Measurements from ENCODE around the gene PDE4B.

The PDE4B gene

DNA sequence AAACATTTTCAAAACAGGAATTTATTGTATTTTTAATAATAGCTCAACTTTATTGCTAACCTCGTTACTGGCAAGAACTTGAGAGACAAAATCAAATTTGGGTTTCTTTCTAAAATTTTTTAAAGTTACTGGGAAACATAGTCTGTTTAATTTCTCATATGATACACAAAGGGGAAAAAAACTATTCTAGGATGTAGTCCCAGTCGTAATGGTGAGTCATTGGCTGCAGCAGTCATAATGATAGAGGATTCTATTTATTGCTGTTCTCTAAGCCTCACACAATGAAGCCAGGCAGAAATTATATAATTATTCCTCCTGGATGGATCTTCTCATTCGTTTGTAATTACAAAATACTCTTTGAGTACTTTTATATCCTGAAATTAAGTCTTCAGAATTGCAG lies 414.8 kb downstream of the PDE4B start:
- peak; percentile 54 for DNase-seq

DNA sequence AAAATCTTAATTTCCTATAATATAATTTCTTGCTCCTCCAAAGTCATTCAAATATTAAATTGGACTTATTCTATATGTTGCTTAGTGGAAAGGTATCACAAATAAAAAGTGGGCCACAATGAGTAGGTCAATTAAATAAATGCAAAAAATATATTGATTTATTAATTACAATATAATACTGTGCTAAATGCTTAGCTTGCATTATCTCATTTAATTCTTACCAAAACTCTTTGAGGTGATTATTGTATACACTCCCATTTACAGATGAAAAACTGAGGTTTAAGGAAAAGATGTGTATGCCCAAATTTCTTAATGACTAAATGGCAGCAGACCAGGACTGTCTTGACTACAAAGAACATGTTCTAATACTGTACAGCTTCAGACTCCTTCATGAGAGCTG lies 415.9 kb downstream of the PDE4B start:
- DNase-seq: no peak

DNA sequence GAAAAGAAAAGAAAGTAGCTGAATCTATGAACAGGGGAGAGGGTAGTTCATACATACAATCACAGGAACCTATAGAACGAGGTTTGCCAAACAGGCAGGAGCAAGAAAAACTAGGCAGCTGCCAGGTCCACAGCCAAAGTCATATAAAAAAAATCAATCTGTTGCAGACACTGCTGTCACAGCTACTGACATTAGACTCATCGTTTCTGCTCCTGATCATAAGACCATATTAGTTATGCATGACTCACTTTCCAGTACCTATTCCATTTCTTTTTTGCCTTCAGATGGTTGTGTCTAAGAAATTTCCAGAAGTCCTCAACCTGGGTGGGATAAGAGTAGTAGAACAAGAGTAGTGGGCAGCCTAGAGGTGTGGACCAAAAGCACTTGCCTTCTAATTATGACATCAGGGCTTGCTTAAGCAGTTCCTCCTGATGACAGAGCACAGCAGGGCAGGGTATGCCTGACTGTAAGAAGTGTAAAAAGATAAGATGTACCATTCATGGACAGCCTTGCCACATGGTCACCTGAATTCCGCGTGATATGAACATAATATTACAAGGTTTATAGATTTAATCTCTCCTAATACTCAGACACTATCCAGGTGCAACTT lies 418.0 kb downstream of the PDE4B start:
- DNase-seq: no peak

DNA sequence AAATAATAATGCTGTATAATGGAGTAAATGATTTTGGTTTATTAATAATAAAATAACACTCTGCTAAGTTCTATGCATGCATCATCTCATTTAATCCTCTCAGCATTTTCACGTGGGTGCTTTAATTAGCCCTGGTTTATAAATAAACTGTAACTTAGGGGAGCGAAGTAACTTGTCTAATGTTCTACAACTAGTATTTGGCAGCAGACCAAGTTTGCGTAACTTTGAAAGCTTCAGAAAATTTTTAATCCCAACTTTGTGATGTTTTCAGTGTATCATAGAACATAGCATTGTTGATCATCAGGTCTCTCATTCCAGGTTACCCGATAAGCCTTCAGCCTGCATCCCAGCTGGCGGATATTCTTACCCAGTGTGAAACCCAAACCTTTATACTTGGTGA lies 418.8 kb downstream of the PDE4B start:
- DNase-seq: no peak

DNA sequence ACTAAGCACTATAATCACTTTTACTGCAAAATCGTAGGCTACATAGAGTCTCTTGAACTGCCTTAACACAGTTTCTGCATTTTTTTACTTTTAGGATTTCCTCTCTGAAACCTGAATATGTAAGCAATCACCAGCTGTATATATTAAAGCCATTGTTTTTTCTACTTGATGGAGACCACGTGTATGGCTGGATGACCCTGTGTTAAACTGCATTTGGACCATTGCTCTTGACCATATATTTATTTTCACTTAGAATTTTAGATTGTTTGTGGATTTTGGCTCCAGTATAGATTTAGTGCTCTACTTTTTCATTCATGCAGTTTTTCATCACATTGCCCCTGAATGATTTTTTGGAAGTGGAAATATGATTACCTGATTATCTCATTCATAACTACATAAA lies 420.8 kb downstream of the PDE4B start:
- no peak for DNase-seq

DNA sequence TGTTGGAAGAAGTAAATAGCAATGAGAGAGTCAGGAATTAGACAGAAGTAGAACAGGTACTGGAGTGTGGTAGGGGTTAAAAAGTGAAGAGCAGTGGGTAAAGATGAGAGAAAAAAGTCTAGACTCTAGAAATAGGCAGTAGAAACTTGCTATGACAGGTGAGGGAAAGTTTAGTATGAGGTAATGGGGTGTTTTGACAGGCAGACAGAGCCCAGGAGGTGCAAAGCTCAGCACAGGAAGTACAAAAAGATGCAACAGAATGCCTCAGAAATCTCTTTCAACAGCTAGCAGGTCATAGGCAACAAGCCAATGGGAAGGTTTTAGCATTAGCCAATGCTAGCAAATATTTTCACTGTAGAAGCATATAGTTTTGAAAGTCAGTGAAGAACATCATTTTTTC lies 422.2 kb downstream of the PDE4B start:
- DNase-seq: no peak

DNA sequence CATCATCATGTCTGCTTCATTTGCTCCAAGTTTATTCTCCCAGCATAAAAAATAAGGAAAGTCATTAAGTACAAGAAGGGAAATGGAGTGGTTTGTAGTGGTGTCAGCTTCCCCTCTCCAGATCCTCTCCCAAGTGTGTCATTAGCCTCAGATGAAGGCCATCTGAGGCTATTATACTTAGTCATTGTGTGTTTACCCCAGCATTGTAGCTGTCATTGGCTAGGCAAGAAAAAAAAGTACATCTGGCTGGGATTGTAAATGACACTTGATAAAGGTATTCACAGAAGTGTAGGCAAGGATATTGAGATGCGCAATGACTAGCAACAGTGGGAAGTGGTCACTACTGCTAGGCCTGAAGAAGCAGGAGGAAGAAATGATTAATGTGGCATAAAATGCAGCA lies 424.3 kb downstream of the PDE4B start:
- DNase-seq: peak; percentile 87

DNA sequence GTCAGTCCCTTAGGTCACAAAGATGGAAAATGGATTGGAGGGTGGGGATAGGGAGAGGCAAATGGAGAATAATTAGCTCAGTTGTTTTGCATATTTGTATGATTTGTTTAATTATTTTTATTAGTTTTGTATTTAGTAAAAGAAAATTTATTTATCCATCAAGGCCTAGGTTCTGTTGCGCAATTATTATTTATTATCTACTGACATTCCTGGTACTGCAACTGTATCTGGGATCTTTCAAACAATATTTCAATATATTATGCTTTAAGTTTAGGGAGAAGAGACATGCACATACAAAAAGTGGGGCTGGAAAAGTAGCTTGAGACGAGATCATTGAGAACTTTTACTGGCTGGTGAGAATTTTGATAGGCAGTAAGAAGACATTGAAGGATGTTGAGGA lies 424.9 kb downstream of the PDE4B start:
- no peak for DNase-seq

DNA sequence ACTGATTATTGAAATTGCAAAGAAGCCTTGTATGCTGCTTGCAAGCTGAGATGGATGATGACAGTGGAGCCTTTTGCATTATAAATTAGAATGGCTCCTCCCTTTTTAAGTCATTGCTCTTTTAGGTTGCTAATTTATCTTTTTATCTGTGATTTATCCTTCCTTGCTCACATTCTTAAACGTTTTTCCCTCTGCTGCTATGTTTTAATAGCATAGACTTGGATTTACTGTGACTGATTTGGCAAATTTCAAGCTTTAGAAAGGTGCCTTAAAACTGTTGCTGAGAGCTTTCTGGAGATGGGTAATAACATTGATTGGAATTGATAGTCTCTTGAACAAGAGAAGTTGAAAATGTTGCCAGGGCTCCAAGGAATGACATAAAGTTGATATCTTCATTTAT lies 427.8 kb downstream of the PDE4B start:
- DNase-seq: no peak

DNA sequence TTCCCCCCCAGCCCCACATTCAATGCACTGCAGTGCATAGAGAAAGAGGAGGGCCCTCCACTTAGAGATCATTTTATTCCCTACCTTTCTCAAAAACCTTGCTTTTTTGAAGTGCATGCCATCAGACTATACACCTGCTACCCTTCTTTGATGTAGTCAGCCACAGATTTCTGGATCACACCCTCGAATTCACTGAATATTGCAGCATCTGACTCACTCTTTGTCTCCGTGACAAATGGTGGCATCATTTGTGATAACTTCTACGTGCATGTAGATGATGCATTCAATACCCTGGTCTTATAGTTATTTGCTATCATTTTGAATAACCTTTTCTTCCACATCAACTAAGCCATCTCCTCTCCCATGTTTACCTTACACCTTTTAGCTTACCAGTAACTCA lies 431.0 kb downstream of the PDE4B start:
- no peak for DNase-seq

DNA sequence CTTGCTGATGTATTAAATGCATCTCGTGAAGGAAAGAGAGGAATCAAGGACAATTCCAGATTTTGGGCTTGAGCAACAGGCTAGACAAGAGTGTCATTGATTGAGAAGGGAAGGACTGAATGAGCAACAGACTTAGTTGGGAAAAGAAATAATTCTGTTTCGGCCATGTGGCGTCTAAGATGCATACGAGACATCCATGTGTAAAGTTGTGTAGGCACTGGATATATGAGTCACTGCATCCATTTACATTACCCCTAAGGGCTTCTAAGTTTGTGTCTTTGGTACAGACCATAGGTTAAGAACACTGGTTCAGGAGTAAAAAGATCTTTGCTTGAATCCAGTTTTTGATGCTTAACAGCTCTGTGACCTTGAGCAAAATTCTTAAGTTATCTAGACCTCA lies 434.3 kb downstream of the PDE4B start:
- no peak for DNase-seq

DNA sequence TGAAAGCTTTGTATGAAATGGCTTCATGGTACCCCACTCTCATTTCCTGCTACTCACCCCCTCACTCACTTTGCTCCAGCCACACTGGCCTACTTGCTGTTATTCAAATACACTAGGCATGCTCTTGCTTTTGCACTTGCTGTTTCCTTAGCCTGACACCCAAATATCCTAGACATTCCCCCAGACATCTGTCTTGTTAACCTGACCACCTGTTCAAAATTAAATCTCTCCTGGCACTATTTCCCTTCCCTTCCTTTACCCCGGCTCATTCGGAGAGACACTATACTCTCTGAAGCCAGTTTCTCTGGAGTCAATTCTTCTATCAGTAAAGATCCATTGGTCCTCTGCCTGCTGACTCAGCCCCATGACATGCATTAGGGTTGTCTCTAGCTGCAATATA lies 435.3 kb downstream of the PDE4B start:
- DNase-seq: no peak

DNA sequence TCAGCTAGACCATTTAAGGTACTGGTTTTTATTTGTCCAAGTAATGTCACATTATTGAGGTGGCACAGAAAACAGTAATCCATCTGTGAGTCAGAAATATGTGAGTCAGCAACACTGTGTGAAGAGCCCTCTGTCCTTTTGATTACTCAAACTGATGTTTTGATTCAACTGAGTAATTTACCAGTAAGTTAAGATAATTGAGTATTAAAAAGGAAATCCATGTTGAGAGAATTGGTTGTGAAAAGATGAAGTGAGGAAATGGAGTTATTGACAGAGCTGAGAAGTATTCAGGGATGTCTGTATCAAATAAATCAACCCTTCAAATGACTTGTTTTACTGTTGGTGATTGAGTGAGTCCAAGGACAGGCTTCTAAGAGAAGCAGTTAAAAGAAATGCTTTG lies 438.5 kb downstream of the PDE4B start:
- DNase-seq: peak; percentile 60

DNA sequence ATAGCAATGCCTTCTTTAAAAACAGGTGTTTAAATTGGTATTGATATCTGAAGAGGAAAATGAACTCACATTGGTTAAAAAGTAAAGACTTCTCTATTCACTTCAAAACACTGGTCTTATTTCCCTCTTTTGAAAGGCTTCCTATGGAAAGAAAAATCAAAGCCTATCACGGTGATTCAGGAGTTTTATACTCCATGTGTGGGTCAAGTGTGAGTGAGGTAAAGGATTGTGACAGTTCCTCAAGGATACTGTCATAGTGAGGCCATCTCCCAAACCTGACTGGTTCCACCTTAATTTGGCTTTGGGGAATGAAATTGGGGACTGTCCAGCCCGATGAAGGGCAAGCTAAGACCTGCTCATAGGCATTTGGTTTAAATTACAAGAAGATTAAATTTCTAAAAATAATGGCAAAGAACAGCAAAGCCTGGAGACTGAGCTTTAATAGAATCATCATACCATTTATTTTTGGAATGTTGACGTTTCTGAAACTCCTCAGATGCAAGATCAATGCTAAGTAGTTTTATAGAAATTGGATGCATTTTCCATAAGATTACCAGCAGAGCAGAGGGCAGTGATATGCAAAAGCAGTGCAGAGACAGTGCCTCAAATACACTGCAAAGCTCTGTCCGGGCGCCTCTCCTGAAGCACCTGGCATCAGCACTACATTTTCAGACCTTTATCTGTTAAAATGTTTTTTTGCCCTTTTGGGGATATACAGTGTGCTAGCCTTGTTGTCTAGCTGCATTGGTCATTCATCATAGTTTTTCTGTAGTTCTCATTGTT lies 439.2 kb downstream of the PDE4B start:
- no peak for DNase-seq

DNA sequence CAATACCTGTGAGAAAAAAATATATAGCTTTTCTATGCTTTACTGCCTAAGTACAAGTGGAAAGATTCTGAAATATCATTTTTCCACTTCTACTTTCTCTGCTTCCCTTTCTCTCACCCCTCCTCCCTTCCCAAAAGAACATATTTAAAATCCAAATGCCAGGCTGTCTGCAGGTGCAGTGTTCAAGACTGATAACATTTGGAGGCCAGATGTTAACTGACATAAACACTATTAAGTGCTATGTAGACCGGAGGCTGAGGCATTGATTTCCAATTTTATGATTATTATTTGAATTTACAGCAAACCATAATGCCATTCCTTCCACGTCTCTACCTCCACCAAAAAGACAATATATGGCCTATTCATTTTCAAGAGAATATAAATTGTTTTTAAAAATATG lies 444.3 kb downstream of the PDE4B start:
- DNase-seq: no peak

DNA sequence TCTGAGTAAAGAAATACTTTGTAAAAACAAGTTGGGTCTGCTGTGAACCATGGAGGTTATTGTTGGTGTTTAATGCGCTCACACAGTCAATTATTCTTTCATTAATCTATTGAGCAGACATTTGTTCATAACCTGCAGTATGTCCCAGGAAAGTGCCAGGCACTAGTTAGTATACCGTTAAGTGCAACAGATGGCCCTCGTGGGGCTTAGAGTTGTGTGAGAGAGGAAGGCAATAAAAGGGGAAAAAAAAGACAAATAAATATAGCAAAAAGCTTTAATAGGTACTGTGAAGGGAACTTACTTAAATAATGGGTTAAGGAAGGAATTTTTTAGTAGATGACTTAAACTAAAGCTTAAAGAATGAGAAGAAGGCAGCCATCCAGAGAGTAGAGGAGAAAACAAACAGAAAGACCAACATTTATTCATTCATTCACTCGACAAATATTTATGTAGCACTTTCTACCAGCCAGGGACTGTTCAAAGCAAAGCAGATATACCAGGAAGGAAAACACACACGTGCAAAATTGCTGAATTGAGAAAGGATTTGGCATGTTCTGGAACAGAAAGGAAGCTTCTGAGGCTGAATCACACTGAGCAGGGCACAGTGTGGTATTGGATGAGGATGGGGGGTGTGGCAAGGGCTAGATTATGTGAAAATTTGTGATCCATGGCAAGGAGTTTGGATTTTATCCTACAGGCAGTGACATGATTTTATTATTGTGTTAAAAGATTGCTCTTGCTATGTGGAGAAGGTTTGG lies 445.2 kb downstream of the PDE4B start:
- DNase-seq: no peak

DNA sequence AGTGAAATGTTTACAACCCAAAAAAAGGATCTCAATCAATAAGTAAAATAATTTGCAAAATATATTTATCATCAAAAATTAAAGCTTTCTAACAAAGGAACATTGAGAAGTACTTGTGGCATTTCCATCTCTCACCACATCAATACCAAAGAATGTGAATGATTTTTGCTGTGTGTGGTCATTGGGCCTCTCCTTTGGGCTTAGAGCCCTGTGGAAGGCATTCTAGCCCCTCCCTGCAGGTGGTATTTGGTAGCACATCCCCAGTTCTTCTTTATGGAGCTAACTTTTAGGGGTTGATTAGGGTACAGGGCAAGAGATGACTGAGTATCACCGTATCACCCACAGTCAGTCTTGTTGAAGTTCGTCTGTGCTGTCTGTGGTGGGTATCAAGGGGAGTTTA lies 447.1 kb downstream of the PDE4B start:
- DNase-seq: no peak

DNA sequence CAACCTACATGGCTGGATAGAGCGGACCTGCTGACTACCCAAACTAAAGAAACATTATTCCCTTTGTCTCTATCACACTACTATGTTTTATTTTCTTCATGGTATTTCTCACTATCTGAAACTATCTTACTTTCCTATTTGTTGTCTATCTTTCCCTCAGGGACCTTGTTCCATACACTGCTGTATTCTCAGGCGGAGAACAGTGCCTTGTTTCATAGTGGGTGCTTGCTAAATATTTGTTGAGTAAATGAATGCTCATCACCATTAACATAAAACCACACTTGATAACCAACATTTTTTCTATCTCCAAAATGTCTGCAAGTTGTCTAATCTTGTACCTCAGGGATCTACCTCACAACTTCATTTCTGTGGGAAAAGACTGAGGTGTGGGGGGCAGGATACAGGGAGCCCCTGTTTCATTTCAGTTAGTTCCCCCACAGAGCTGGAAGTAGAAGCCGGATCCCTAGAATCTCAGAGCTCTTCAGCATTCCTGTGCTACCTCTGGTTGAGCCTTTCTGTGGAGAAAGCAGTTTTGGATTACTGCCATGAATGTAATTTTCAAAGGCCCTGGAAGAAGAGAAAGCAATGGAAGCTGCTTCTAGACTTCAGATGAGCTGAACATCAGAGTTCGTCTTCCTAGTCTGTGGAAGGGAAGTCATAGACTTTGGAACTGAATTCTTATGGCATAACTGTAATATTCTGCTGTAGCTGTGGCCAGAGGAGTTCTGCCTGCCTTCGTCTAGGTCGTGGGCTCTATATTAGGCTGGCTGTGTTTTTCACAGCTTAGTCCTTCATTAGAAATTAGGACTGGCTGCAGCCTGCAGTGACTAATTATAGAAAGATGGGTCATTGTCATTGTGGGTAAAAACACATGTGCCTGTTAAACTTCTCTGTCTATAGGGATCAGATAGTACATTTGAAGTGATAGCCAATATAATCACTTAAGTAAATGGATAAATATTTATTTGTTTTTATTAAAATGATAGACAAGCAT lies 448.1 kb downstream of the PDE4B start:
- DNase-seq: peak; percentile 29

DNA sequence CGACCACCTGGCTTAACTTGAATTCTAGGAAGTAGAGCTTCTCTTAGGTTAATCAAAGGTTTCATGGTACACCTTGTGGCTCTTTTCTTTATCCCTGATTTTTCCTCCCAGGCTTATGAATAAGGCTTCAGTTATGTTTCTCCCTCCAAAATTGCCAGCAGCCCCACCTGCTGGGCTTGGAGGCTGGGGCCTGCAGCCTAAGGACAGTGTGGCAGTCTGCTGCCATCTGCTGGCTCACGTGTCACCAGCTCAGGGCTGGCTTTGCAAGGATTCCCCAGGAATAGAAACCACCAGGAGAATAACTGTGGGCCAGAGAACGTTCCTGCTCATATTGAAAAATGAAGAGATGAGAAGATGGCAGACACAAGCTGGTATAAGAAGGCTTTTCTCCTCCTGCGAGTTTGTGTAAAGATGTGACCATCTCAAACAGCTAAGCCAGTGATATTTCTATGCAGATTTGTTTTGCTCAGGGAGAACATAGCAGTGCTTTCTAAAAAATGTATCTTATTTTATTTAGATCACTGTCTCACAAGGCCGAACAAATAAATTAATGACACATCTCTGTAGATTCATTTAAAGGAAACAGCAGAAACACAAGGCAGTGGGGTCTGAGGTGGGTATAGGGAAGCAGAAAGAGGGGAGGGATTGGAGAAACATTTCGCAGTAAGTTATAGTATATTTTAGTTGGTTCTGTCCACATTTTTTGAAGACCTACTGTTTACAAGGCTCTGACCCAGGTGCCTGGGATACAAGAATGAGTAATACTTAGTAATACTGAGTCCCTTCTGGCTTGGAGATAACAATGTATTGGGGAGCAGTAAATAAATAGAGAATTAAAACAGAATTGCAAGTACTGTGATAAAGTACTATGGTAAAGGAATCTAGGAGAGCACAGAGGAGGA lies 450.2 kb downstream of the PDE4B start:
- peak; percentile 85 for DNase-seq

DNA sequence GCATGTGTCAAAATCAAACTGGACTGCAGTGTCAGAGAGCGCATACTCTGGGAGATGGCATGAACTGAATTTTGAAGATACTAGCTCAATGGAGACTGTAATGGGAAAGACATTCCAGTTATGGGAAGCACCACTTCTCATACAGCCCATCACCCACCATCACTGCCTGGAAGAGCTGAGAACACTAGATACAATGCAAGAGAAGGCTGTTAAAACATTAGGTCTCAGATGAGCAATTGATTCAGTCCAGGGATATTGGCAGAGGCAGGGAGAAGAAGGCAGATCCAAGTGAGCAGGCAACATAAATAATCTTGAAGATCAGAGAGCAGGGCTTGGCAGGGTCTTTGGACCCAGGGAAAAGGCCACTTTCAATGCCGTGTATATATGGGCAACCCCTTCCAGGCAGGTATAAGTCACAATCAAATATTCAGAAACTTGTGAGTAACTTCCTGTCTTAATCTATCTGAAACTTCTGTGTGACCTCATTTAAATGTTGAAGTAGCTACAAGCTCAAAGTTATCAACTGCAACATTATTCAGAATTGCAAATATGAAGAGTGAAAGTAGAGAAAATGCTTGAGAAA lies 450.9 kb downstream of the PDE4B start:
- DNase-seq: peak; percentile 33

DNA sequence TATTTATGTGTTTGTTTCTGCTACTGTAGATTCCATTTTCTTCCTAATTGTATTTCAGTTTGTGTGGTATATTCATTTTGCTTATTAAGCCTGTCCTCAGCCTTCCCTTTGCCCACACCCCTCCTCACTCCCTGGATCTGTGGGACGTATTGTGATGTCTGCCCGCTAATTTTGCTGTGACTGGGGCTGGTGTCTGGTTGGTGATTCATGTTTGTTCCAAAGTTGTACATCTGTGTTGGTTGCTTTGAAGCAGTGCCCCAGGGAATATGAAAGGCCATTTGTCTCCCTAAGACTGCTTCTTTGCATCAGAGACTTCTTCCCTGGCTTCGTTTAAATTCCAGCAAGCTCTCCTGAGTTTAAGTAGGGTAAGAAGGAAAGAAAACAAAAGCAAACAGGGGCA lies 451.7 kb downstream of the PDE4B start:
- DNase-seq: peak; percentile 43
